Kidney epithelial cell (primary cell): ENCODE data around the gene ZNF239. TPM values are rescaled to one million over a fixed set of nuclear protein-coding genes. Genes with fewer than 3 reads are reported as not detected.
A peak's percentile ranks its signal among the peaks of the same experiment; 100 is the strongest.

ENCODE experiments used
- DNase-seq: peaks from one replicate; pipeline ENCODE4 v3.0.0-alpha.2; 2010; ENCODE audit warnings: low read depth
- H3K27me3 ChIP-seq: 2 replicates; pipeline ENCODE4 v1.6.0; 2011; ENCODE audit warnings: low read length; ENCODE audit not compliant: control insufficient read depth, insufficient read depth
- H3K36me3 ChIP-seq: 2 replicates; pipeline ENCODE4 v1.5.1; 2011; ENCODE audit warnings: low read length; ENCODE audit not compliant: control insufficient read depth, insufficient read depth
- H3K4me3 ChIP-seq: 2 replicates; pipeline ENCODE4 v1.5.1; 2011; ENCODE audit warnings: low read depth, mild to moderate bottlenecking, control low read depth, low read length
- CTCF ChIP-seq: IDR thresholded peaks from 2 replicates; pipeline ENCODE4 v1.5.1; 2011; ENCODE audit warnings: mild to moderate bottlenecking, moderate library complexity, low read length, control low read depth, inconsistent platforms; ENCODE audit not compliant: insufficient read depth, poor library complexity, severe bottlenecking
- total RNA-seq: library from RNA; depleted of rRNA; stranded (reverse); fragments of >200 nt; gene quantifications from 2 replicates; pipeline ENCODE4 v1.2.3, GENCODE V29; 2015

The ZNF239 gene
- total RNA-seq, 1 donor from 2014 or later, result 7.3 TPM

GRCh38 chr10:43585981-43586729, 11.7 kb upstream of the ZNF239 start:
- H3K27me3 ChIP-seq, result no peaks in the 10 kb centered on the region
- no peak for DNase-seq
- no peak for TF ChIP-seq CTCF
- no peak overlapping the region for H3K4me3 ChIP-seq
- H3K36me3 ChIP-seq, result no peaks in the 10 kb centered on the region

GRCh38 chr10:43585046-43585445, 10.6 kb upstream of the ZNF239 start:
- TF ChIP-seq CTCF, result no peak
- no peak for DNase-seq
- no peaks in the 10 kb centered on the region for H3K27me3 ChIP-seq
- no peaks in the 10 kb centered on the region for H3K36me3 ChIP-seq
- H3K4me3 ChIP-seq, result no peak overlapping the region

GRCh38 chr10:43584051-43584450, 9.6 kb upstream of the ZNF239 start:
- no peak overlapping the region for H3K4me3 ChIP-seq
- no peak for DNase-seq
- no peak for TF ChIP-seq CTCF
- H3K36me3 ChIP-seq, result no peaks in the 10 kb centered on the region
- H3K27me3 ChIP-seq, result no peaks in the 10 kb centered on the region

GRCh38 chr10:43576580-43576979, 2.2 kb upstream of the ZNF239 start:
- no peaks in the 10 kb centered on the region for H3K27me3 ChIP-seq
- no peak overlapping the region for H3K4me3 ChIP-seq
- DNase-seq, result no peak
- TF ChIP-seq CTCF, result no peak
- H3K36me3 ChIP-seq, result no peaks in the 10 kb centered on the region

GRCh38 chr10:43576062-43576461, 1.6 kb upstream of the ZNF239 start:
- no peaks in the 10 kb centered on the region for H3K36me3 ChIP-seq
- H3K4me3 ChIP-seq, result no peak overlapping the region
- DNase-seq, result no peak
- no peaks in the 10 kb centered on the region for H3K27me3 ChIP-seq
- no peak for TF ChIP-seq CTCF

- no peak for DNase-seq
- peak overlapping the region; percentile 58 for H3K4me3 ChIP-seq
- no peaks in the 10 kb centered on the region for H3K36me3 ChIP-seq
- no peaks in the 10 kb centered on the region for H3K27me3 ChIP-seq
- no peak for TF ChIP-seq CTCF
Measured at GRCh38 chr10:43574906-43575305, 490 bp upstream of the ZNF239 start.
